Measurements from ENCODE around the gene PIP5K1B.
"Not testable (repeated sequence)": the region's sequence is repeated elsewhere in the genome, so short reads cannot be mapped to it uniquely, and the experiment has no call there.

The PIP5K1B gene

DNA sequence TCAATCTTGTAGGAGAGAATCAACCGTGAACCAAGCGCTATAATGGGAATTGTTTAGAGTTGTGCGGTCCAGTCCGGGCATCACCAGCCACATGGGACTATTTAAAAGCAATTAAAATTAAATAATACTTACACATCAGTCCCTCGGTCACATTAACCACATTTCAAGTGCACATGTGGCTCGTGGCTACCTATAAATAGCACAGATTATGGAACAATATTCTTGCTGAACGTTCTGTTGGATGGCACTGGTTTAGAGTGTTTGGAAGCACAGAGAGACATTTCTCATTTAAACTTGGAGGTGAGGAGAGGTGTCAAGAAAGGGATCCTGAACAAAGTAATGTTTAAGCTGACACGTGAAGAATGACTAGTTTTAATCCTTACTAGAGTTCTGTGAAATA lies 12.5 kb upstream of the PIP5K1B start:
- Histone ChIP-seq H3K4me3 (ENCODE audit: low read depth, low read length) (no peak overlapping the region), H3K27me3 (replicated peaks) (no peaks in the 10 kb centered on the region), H3K27ac (no peak overlapping the region), H3K36me3 (replicated peaks) (no peaks in the 10 kb centered on the region)
- no peak for DNase-seq
- in situ Hi-C loops (cut with HindIII; ENCODE audit: low pct_ligation_motif_present, low sequenced_read_pairs) = no loop called here
- TF ChIP-seq CTCF (IDR thresholded peaks at IDR 0.05; ENCODE audit: low read depth, low read length, missing control alignments) = no peak

DNA sequence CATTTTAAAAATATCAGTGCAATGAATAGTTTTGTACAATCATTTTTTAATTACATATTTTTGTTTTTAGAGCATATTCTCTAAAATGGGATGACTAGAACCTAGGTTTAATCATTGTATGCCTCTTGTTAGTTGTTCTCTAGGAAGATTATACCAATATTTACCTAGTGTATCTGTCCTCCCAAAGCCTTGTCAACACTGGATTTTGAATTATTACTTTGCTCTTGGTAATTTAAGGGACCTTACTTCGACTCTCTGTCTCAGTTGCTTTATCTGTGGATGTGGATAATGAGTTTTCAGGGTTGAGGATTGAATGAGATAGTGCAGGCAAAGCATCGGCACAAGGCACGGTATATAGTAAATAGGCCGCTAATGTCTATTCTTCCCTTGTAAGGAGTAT lies 10.9 kb upstream of the PIP5K1B start:
- no peaks in the 10 kb centered on the region for H3K36me3 ChIP-seq (replicated peaks)
- in situ Hi-C loops (cut with HindIII; ENCODE audit: low pct_ligation_motif_present, low sequenced_read_pairs) = no loop called here
- H3K4me3 ChIP-seq (ENCODE audit: low read depth, low read length) = no peak overlapping the region
- DNase-seq = no peak
- no peaks in the 10 kb centered on the region for H3K27me3 ChIP-seq (replicated peaks)
- H3K27ac ChIP-seq = no peak overlapping the region
- TF ChIP-seq CTCF (IDR thresholded peaks at IDR 0.05; ENCODE audit: low read depth, low read length, missing control alignments) = no peak

DNA sequence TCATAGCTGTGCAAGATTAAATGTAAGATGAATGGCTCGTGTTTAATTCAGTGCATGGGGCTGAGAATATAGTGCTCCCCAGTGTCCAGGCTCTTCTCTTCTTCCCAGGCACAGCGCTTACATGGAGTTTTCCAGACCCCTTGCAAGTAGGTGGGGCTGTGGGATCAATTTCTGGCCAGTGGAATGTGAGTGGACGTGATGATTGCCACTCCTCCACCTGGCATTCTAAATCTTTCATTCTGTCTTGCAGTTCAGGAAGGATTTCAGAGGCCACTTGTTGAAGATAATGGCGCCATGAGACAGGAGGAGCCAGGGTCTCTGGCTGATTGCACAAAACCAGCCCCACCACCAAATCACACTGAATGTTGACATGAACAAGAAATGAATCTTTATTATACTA lies 7.2 kb upstream of the PIP5K1B start:
- no peak overlapping the region for H3K4me3 ChIP-seq (ENCODE audit: low read depth, low read length)

DNA sequence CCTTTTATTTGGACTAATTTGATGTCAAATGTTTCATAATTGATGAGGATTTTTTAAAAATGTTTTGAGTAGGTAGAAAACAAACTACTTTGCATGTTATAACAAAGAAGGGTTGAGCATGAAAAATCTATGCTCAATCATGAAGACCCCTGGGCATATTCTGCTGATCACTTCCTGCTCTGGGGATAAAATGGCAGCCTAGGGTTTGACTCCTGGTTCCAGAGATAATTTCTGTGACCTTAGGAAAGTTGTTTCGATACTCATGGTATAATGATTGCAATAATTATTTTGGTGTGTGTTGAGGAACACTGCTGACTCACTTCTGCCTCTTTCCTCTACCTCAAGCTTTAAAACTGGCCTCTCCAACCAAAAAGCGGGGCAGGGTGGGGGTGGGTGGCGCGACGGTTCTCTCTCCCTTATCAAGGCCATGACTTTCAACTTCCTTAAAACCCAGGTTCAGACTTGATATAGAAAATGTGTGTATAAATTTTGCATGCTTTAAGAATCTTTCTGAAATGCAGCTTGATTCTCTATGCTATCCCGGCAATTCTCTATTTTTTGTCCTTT lies 6.0 kb upstream of the PIP5K1B start:
- H3K27ac ChIP-seq = no peak overlapping the region
- no peaks in the 10 kb centered on the region for H3K36me3 ChIP-seq (replicated peaks)
- peaks cover 9% of the 10 kb centered on the region for H3K27me3 ChIP-seq (replicated peaks)
- in situ Hi-C loops (cut with HindIII; ENCODE audit: low pct_ligation_motif_present, low sequenced_read_pairs) = no loop called here
- no peak for DNase-seq
- H3K4me3 ChIP-seq (ENCODE audit: low read depth, low read length) = no peak overlapping the region
- TF ChIP-seq CTCF (IDR thresholded peaks at IDR 0.05; ENCODE audit: low read depth, low read length, missing control alignments) = no peak

More for the DNA sequence above, 7.2 kb upstream of the PIP5K1B start:
- Histone ChIP-seq H3K27me3 (replicated peaks) (no peaks in the 10 kb centered on the region), H3K36me3 (replicated peaks) (no peaks in the 10 kb centered on the region), H3K27ac (no peak overlapping the region)
- no peak for TF ChIP-seq CTCF (IDR thresholded peaks at IDR 0.05; ENCODE audit: low read depth, low read length, missing control alignments)
- DNase-seq = no peak
- in situ Hi-C loops (cut with HindIII; ENCODE audit: low pct_ligation_motif_present, low sequenced_read_pairs) = no loop called here

DNA sequence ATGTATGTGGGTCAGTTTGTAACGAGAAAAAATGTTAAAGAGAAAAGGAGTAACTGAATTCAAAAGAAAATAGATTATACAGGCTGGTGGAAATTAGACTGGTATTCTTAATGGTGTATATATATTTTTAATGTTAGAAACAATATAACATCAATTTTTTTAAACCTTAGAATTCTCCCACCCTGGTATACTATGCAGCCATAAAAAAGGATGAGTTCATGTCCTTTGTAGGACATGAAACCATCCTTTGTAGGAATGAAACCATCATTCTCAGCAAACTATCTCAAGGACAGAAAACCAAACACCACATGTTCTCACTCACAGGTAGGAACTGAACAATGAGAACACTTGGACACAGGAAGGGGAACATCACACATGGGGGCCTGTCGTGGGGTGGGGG lies 5.4 kb upstream of the PIP5K1B start:
- H3K27ac ChIP-seq; DNase-seq; in situ Hi-C loops (cut with HindIII; ENCODE audit: low pct_ligation_motif_present, low sequenced_read_pairs); H3K4me3 ChIP-seq (ENCODE audit: low read depth, low read length); H3K36me3 ChIP-seq (replicated peaks): not testable (repeated sequence)
- peaks cover 15% of the 10 kb centered on the region for H3K27me3 ChIP-seq (replicated peaks)

DNA sequence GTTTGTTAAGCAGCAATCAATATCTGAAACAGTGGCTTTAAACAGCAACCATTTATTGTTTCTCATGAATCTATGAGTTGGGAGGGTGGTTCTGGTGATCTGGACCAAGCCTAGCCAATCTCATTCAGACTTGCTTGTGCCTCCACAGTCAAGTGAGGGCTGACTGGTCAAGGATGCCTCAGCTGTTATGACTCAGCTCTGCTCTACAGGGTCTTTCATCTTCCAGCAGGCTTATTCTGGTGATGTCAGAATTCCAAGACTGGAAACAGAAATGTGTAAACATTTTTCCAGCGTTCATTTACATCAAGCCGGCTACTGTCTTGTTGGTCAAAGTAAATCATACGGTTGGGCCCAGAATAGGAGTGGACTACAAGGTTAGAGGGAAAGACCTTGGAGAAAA lies 2.5 kb upstream of the PIP5K1B start:
- Histone ChIP-seq H3K27ac (no peak overlapping the region), H3K4me3 (ENCODE audit: low read depth, low read length) (no peak overlapping the region), H3K36me3 (replicated peaks) (no peaks in the 10 kb centered on the region), H3K27me3 (replicated peaks) (peaks cover 38% of the 10 kb centered on the region)
- no peak for TF ChIP-seq CTCF (IDR thresholded peaks at IDR 0.05; ENCODE audit: low read depth, low read length, missing control alignments)
- no peak for DNase-seq
- in situ Hi-C loops (cut with HindIII; ENCODE audit: low pct_ligation_motif_present, low sequenced_read_pairs) = no loop called here
